OCI-LY7 (cell line): ENCODE measurements around the gene ZMAT5. TPM values are rescaled to one million over a fixed set of nuclear protein-coding genes. Genes with fewer than 3 reads are reported as not detected.

ENCODE experiments used
- BruUV-seq: library from RNA; stranded (reverse); fragments of 400-500 nt; replicated peaks from 2 replicates; lab custom pipeline; 2021; lab: Mats Ljungman, UMichigan
- CTCF ChIA-PET: fragments of 300-600 bp; sonication (Branson Sonifier 250); formaldehyde crosslinking; loops from one replicate; lab custom pipeline; 2022; ENCODE audit warnings: antibody characterized with exemption; ENCODE audit not compliant: unreplicated experiment; lab: Charles Lee
- POLR2A ChIA-PET: fragments of 300-600 bp; sonication (Branson Sonifier 250); formaldehyde crosslinking; loops from one replicate; lab custom pipeline; 2022; ENCODE audit warnings: antibody characterized with exemption; lab: Charles Lee
- DNase-seq: peaks from one replicate; pipeline ENCODE4 v3.0.0-alpha.2; 2015; ENCODE audit warnings: low spot score
- H2AFZ ChIP-seq: fragments of 200-600 bp; sonication (generic), shearing (Covaris generic); 2 replicates; pipeline ENCODE4 v1.6.1; 2014; ENCODE audit warnings: mild to moderate bottlenecking, antibody characterized with exemption, low read length, moderate library complexity
- H3K27ac ChIP-seq: fragments of 200-600 bp; sonication (generic); 2 replicates; pipeline ENCODE4 v1.5.1; 2014; ENCODE audit warnings: mixed run types, low read depth, mild to moderate bottlenecking, moderate library complexity, low read length, inconsistent platforms; ENCODE audit not compliant: poor library complexity, severe bottlenecking
- H3K36me3 ChIP-seq: fragments of 200-600 bp; sonication (generic); 2 replicates; pipeline ENCODE4 v1.6.1; 2014; ENCODE audit warnings: mild to moderate bottlenecking, antibody characterized with exemption, low read length, moderate library complexity, mixed read lengths; ENCODE audit not compliant: insufficient read depth
- H3K4me1 ChIP-seq: fragments of 200-600 bp; sonication (generic); 2 replicates; pipeline ENCODE4 v1.5.1; 2014; ENCODE audit warnings: mild to moderate bottlenecking, low read length; ENCODE audit not compliant: insufficient read depth, poor library complexity, severe bottlenecking
- H3K4me2 ChIP-seq: fragments of 200-600 bp; sonication (generic); 2 replicates; pipeline ENCODE4 v1.6.1; 2014; ENCODE audit warnings: mild to moderate bottlenecking, low read length
- H3K4me3 ChIP-seq: fragments of 200-600 bp; sonication (generic); 2 replicates; pipeline ENCODE4 v1.5.1; 2014; ENCODE audit warnings: mild to moderate bottlenecking, low read depth, low read length; ENCODE audit not compliant: poor library complexity, severe bottlenecking
- H3K79me2 ChIP-seq: fragments of 200-600 bp; sonication (generic); 2 replicates; pipeline ENCODE4 v1.6.1; 2016; ENCODE audit warnings: low read depth, mild to moderate bottlenecking, low read length, moderate library complexity, mixed read lengths; ENCODE audit not compliant: insufficient read depth
- H3K9me2 ChIP-seq: fragments of 200-600 bp; sonication (generic); 2 replicates; pipeline ENCODE4 v1.6.1; 2016; ENCODE audit warnings: mild to moderate bottlenecking, low read length, mixed read lengths; ENCODE audit not compliant: insufficient read depth
- H3K9me3 ChIP-seq: fragments of 200-600 bp; sonication (generic); 2 replicates; pipeline ENCODE4 v1.6.1; 2014; ENCODE audit warnings: mild to moderate bottlenecking, mixed run types, low read length, mixed read lengths
- H4K20me1 ChIP-seq: fragments of 200-600 bp; sonication (generic); 2 replicates; pipeline ENCODE4 v1.6.1; 2014; ENCODE audit warnings: mild to moderate bottlenecking, antibody characterized with exemption, low read length, moderate library complexity, mixed read lengths; ENCODE audit not compliant: insufficient read depth
- CTCF ChIP-seq: fragments of 200-600 bp; sonication (generic); conservative IDR thresholded peaks from 2 replicates; pipeline ENCODE4 v1.5.1; 2014; ENCODE audit warnings: mild to moderate bottlenecking, antibody characterized with exemption, low read length, moderate library complexity, mixed read lengths
- EZH2phosphoT487 ChIP-seq: fragments of 200-600 bp; sonication (generic); IDR thresholded peaks from 2 replicates; pipeline ENCODE4 v1.6.1; 2018; ENCODE audit warnings: low read depth, borderline replicate concordance, mild to moderate bottlenecking, mixed run types, antibody characterized with exemption, low read length, moderate library complexity, mixed read lengths
- intact Hi-C: fragments of 100-400 bp; cut with micrococcal nuclease; formaldehyde crosslinking; loops from one replicate; pipeline ENCODE4 v1.10.0; 2022; ENCODE audit not compliant: unreplicated experiment
- total RNA-seq, 2 experiments: library from RNA; depleted of rRNA in 1 of 2; stranded (reverse); fragments of >200 nt in 1 of 2; shearing (Covaris generic) in 1 of 2; gene quantifications; 2 replicates each; pipeline ENCODE4 v1.2.3, GENCODE V29; 2014 to 2022

Gene ZMAT5
- total RNA-seq, 2 experiments from 2014 or later, result 19.1 to 21.2 TPM

GRCh38 chr22:29700900-29701154 is 66.0 kb downstream of the ZMAT5 start:
- no peak overlapping the region for H3K4me2 ChIP-seq
- H3K36me3 ChIP-seq, result peaks cover 6% of the 10 kb centered on the region; the same call in 1 of the 2 replicates
- H3K79me2 ChIP-seq, result no peaks in the 10 kb centered on the region
- H3K9me2 ChIP-seq, result no peaks in the 10 kb centered on the region
- H3K9me3 ChIP-seq, result no peaks in the 10 kb centered on the region
- H3K4me3 ChIP-seq, result no peak overlapping the region
- no TSS peak for BruUV-seq
- ChIA-PET POLR2A (no interaction called here), CTCF (interaction anchor here (0.6 to 1.0 kb wide), 2 partner anchors 22 to 308 kb away, joined by 3 read pairs; no protein-coding TSS in a partner anchor)
- peaks cover 38% of the 10 kb centered on the region for H3K4me1 ChIP-seq
- H3K27ac ChIP-seq, result no peak overlapping the region
- no peak for DNase-seq
- intact Hi-C loops, result no loop called here
- no peak for TF ChIP-seq EZH2phosphoT487
- no peak for TF ChIP-seq CTCF
- no peak overlapping the region for H2AFZ ChIP-seq
- H4K20me1 ChIP-seq, result no peaks in the 10 kb centered on the region

GRCh38 chr22:29700206-29700899 is 66.5 kb downstream of the ZMAT5 start:
- ChIA-PET POLR2A (no interaction called here), CTCF (no interaction called here)
- Histone ChIP-seq H3K79me2 (no peaks in the 10 kb centered on the region), H3K9me3 (no peaks in the 10 kb centered on the region), H2AFZ (no peak overlapping the region), H3K27ac (no peak overlapping the region), H4K20me1 (no peaks in the 10 kb centered on the region), H3K4me3 (no peak overlapping the region), H3K36me3 (peaks cover 6% of the 10 kb centered on the region; the same call in 1 of the 2 replicates), H3K4me2 (no peak overlapping the region), H3K4me1 (peaks cover 38% of the 10 kb centered on the region), H3K9me2 (no peaks in the 10 kb centered on the region)
- DNase-seq, result no peak
- intact Hi-C loops, result no loop called here
- BruUV-seq, result no TSS peak
- TF ChIP-seq EZH2phosphoT487, result no peak
- TF ChIP-seq CTCF, result no peak

GRCh38 chr22:29697853-29698598 is 68.8 kb downstream of the ZMAT5 start:
- Histone ChIP-seq H3K79me2 (no peaks in the 10 kb centered on the region), H3K4me1 (peaks cover 24% of the 10 kb centered on the region), H3K4me2 (no peak overlapping the region), H4K20me1 (no peaks in the 10 kb centered on the region), H3K9me3 (no peaks in the 10 kb centered on the region), H3K9me2 (no peaks in the 10 kb centered on the region), H3K36me3 (peaks cover 6% of the 10 kb centered on the region; the same call in 1 of the 2 replicates), H3K4me3 (no peak overlapping the region), H2AFZ (no peak overlapping the region), H3K27ac (no peak overlapping the region)
- ChIA-PET POLR2A (no interaction called here), CTCF (no interaction called here)
- DNase-seq, result no peak
- no peak for TF ChIP-seq CTCF
- TF ChIP-seq EZH2phosphoT487, result no peak
- no TSS peak for BruUV-seq
- intact Hi-C loops, result no loop called here
